HG02970 (cell line): ENCODE measurements around the gene MCEMP1.

Experiments
- ATAC-seq: cut with Tn5 transposase; IDR thresholded peaks from one replicate; pipeline ENCODE4 v1.9.1; 2021; ENCODE audit warnings: mild to moderate bottlenecking, moderate library complexity, moderate number of reproducible peaks; ENCODE audit not compliant: unreplicated experiment, low FRiP score

MCEMP1 gene, protein sequence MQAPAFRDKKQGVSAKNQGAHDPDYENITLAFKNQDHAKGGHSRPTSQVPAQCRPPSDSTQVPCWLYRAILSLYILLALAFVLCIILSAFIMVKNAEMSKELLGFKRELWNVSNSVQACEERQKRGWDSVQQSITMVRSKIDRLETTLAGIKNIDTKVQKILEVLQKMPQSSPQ

DNA sequence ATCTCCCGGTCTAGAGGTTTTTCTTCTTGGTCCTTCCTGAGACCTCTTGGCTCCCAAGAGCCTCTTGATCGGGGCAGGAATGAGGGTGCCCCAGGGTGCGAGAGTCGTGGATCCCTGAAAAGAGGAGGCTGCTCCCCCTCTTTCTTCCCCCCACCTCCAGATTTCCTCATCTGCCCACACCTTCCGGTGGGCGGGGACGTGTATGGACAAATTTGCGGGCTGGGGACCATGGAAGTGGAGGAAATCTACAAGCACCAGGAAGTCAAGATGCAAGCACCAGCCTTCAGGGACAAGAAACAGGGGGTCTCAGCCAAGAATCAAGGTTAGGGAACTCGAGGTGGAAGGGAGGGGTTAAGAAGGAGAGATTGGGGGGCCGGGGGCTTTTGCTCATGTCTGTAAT lies at the start of gene MCEMP1:
TSS of gene MCEMP1 (plus strand) at position 237 of the 400 bp plus-strand sequence. CDS start at position 268, 31 bp downstream.
- ATAC-seq, result no peak

DNA sequence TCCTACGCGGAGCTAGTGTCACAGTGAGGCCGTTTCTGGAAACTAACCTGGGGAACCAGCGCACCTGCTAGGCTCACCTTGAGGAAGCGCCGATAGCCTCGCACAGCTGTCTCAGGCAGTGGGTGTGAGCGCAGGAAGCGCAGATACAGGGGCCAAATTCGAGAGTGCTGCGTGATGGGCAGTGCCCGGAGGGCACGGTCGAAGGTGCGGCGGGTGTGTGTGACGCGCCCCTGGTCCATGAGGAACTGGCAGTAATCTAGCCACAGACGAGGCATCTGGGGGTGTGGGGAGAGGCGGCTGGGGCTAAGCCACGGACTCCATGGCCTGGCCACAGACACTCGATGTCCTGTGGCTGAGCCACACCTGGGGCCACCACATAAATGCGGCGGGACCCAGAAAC lies 49.7 kb upstream of the MCEMP1 start:
- no peak for ATAC-seq

DNA sequence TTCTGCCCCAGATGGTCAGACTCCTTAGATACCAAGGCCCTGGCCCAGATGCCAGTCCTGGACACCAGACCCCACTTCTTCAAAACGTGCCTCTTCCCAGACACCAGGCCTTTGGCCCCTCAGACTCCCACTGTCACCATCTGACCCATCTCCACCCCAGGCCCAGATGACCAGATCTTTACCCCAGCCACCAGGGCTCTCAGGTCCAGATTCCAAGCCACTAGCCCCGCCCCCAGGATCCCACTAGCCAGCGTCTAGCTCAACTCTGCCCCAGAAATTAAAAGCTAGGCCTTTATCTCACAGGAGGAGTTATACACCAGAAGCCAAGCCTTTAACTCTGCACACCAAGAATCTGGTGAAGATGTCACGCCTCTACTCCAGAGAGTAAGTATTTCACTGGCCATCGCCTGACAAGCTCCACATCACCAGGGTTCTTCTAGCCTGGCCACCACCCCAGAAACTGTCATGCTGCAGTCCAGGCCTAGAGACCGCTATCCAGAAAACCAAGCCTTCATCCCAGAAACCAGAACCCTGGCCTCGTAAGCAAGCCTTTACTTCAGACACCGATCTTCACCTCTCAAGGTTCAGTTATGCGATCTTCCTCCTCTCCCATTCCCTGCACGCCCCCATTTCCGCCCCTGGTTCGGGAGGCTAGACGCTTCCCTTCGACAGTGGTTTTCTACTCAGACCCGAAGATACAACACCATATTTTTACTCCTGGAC lies 48.1 kb upstream of the MCEMP1 start:
- ATAC-seq, result no peak

DNA sequence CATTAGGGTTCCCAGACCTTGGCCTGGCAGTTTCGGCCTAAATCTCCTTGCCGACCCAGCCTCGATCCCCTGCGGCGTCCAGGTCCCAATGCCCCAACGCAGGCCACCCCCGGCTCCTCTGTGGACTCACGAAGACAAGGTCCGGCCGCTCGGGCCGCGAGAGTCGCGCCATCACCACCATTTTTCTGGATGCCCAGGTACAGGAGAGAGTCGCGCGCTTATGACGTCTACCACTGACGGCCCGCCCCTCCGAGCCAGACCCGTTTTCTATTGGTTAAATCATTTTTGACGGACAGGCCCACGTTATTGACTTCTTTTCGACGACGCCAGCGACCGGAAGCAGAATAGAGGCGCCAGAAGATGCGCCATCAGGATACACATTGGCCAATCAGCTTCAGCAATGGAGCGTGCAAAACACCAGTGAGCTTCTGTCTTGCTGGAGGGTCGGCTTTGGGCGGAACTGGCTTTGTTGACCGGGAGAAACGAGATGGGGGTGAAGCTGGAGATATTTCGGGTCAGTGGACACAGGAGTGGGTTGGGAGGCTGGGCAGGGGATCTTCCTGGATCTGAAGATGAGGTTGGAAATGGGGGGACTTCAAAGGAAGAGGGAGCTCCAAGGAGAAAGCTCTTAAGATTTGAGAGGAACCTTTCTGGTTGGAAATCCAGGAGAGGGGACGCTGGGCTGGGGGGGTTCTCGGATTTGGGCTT lies 47.4 kb upstream of the MCEMP1 start, which contains the start of the genes PET100 and XAB2:
TSS of gene PET100 (plus strand) at position 447 of the 708 bp plus-strand sequence. CDS start at position 488, 41 bp downstream.
TSS of gene XAB2 (minus strand) at position 199 of the 708 bp plus-strand sequence. CDS start at position 181, 18 bp downstream.
- ATAC-seq, result peak; percentile 91

DNA sequence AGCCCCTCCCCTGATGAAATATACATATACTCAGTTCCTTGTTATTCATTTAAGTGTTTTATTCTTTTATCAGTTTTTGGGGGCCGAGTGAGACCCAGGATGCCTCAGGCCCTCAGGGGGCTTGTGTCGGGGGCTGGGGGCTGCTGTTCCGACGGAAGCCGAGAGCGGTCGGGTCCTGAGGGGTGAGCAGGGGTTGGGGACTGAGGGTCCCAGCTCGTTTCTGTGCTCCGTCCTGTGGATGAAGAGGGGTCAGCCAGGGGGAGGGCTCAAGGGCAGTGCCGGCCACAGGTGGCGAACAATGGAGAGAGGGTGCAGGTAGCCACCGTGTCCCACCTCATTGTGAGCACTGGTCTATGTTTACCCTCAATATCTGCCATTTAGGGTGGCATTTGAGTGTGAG lies 45.3 kb upstream of the MCEMP1 start:
- ATAC-seq, result no peak

DNA sequence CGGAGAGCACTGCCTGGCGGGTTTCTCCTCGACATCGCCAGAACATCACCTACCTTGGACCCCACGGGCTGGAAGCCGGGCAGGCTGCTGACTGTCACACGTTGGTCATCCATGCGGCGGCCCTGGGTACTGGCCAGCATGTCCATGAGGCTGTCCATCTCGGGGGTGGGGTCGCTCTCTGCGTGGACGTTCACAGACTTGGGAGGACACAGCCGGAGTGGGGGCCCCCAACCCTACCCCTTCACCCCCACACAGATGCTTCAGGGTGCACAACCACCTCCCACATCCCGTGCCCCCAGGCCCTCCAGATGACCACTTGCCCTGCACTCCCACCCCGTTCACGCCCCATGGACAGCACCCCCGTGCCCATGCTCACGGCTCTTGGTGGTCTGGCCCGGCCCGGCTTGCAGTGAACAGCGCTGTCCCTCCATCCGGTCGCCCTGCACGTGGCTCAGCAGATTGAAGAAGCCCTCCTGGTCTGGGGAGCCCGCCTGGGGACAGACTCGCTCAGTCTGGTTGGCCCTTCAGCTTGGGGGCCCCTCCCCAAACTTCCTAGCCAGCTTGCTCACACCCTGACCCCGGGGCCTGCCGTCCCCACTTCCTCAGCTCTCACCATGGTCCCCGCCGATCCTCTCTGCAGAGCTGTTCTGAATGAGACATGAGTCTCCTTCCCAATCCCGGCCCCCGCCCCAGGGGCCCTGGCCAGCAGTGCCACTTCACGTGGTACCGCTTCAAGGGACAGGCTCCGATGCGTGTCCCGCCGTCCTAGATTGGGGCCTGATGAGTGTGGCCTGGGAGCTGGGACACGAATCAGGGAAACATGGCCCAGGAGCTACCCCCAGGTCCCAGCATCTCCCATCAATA lies 44.3 kb upstream of the MCEMP1 start:
- ATAC-seq, result no peak

DNA sequence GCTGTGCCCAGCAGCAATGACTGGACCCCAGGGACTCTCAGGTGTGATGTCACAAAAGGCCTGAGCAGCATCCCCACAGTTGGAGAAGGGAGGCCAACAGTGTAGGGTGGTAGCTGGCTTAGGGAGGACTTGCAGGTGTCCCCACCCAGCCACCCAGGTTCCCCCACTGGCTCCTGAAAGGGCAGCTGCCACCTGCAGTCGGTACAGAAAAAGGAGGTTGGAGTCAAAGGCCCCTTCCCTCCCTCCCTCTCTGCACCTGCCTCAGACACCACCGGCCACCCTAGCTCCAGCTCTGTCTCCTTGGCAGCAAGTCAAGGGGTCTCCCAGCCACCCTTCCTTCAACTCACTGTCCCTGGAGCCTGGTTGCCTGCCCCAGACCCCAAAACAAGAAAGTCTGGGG lies 43.2 kb upstream of the MCEMP1 start, which contains the start of gene PCP2:
TSS of gene PCP2 (minus strand) at position 22 of the 400 bp plus-strand sequence. CDS start 262 bp downstream, outside the sequence.
- ATAC-seq, result no peak

DNA sequence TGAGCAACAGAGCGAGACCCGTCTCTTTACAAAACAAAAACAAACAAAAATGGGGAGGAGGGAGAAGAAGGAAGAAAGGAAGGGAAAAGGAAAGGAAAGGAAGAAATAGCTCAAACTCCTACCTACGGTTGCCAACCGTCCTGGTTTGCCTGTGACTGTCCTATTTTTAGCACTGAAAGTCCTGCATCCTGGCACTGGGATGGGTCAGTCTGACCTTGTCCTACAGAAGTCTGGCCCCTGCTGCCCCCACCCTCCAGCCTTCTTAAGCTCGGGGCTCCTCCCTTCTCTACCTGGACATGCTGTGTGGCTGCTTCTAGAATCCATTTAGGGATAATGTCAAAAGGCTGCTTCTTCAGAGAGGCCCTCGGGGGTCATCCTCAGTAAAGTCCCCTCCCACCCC lies 41.2 kb upstream of the MCEMP1 start:
- ATAC-seq, result no peak

DNA sequence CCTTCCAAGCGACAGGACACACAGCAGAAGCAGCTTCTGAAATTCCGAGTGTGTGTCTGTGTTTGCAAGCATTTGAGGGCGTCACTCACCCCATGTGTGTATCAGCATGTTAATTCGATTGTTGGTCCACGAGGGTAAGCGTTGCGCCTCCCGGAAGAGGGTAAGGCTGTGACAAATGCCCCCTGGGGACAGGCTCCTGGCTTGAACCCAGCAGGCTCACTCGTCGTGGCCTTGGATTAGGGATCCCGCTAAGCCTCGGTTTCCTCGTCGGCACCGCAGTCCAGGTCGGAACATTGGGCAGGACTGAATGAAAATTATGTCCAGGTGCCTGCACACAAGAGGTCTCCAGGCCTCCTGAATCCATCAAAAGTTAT lies 40.6 kb upstream of the MCEMP1 start:
- no peak for ATAC-seq

DNA sequence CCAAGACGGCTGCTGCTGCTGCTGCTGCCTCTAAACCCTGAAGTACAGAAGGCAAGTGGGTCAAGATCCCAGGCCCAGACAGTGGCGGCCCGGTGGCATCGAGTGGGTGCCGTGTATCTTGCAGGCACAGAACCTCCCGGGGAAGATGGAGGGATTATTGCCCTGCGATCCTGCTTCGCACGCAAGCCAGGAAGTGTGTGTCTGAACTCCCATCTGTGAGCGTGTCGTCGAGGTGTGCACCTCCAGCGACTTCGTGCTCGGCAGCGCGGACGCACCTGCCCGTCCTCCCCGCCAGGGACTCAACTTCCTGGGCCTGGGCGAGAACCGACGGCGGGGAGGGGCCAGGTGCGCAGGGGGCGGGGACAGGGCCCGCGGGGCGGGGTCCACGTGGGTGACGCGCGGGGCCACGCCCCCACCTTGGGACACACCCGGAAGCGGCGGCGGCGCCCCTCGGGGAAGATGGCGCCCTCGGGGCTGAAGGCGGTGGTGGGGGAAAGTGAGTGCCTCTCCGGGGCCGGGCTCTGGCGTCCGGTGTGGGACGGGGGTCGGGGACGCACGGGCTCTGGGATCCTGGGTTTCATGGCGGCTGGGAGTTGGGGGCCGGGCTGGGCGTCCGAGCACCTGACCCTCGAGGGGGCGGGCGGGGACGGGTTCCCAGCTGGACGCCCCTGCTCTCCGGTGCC lies 40.1 kb upstream of the MCEMP1 start, which contains the start of gene STXBP2:
TSS of gene STXBP2 (plus strand) at position 420 of the 683 bp plus-strand sequence. CDS start at position 460, 40 bp downstream.
- peak; percentile 75 for ATAC-seq

DNA sequence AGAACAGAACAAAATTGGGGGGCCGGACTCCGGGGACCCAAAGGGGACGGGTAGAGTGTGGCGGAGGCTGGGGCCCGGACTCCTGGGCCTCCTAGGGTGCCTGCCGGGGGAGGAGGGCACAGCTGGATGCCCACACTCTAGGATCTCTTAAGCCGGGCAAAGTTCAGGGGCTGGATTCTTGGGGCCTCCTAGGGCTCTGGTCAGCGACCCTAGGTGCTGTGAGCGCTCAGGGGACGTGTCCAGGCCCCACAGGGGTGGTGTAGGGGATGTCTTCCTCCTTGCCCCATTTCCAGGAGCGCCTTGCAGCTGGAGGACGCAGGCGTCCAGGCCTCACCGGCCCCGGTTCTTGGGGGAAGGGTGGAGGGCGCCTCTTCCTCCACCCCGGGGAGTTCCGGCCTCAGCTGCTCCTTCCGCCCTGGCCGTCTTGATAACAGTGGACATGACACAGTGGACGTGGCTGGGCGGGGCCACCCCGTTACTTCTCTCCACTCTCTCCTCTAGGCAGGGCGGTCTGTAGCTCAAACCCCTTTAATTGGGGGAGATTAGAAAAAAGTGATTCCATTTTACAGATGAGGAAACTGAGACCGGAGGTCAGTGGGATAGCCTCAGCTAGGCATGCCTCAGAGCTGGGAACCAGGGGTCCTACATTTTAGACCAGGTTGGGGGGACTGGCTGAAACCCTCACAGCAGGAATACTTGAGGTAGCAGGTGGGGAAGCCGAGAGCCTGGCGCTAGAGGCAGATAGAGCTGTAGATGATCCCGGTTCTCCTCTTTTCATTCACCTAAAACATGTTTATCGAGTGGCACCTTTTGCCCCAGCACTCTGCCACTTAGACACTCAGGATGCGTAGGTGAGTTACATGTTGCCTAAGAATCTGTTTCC lies 39.3 kb upstream of the MCEMP1 start:
- no peak for ATAC-seq

DNA sequence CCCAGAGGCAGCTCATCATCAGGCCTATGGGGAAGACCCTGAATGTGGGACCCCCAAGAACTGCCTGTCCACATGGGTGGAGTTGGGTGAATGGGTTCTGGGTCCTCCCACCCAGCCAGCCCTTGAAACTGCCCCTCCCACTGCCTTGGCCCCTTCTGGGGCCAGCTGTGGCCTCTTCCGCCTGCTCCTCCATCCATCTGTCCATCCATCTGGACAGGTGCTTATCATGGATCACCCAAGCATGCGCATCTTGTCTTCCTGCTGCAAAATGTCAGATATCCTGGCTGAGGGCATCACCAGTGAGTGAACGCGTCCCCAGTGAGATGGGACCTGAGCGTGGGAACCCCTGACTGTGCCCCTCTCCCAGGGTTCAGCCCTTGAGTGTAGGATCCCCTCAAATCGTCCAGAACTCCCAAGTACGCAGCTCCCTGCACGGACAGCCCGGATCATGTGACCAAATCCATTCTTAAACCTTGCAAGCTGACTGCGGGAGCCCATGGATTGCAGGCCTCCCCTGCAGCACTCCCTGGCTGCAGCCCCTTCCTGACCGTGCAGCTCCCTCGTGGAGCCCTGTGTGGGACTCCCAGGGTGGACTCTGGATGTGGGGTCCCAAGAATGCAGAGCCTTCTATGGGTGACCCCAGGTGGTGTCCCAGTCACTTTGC lies 38.0 kb upstream of the MCEMP1 start:
- no peak for ATAC-seq

DNA sequence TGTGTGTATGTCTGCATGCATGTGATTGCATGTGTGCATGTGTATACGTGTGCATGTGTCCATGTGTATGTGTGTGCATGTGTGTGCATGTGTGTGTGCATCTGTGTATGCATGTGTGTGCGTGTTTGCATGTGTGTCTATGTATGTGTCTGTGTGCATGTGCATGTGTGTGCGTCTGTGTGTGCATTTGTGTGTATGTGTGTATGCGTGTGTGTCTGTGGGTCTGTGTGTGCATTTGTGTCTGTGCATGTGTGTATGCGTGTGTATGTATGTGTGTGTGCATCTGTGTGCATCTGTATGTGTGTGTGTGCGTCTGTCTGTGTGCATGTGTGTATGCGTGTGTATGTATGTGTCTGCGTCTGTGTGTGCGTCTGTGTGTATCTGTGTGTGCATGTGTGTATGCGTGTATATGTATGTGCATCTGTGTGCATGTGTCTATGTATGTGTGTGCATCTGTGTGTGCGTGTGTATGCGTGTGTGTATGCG lies 37.0 kb upstream of the MCEMP1 start:
- no peak for ATAC-seq

DNA sequence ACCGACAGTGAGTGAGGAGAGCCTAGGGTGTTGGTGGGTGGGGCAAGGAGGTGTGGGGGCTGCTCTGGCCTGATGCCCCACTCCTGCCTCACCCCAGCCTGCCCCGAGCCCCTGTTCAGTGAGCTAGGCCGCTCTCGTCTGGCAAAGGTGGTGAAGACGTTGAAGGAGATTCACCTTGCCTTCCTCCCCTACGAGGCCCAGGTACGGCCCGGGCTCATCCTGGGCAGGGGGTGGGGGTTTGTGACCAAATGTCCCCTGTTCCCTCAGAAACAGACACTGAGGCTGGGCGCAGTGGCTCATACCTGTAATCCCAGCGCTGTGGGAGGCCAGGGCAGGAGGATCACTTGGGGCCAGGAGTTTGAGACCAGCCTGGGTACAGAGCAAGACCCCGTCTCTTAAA lies 36.1 kb upstream of the MCEMP1 start:
- no peak for ATAC-seq

DNA sequence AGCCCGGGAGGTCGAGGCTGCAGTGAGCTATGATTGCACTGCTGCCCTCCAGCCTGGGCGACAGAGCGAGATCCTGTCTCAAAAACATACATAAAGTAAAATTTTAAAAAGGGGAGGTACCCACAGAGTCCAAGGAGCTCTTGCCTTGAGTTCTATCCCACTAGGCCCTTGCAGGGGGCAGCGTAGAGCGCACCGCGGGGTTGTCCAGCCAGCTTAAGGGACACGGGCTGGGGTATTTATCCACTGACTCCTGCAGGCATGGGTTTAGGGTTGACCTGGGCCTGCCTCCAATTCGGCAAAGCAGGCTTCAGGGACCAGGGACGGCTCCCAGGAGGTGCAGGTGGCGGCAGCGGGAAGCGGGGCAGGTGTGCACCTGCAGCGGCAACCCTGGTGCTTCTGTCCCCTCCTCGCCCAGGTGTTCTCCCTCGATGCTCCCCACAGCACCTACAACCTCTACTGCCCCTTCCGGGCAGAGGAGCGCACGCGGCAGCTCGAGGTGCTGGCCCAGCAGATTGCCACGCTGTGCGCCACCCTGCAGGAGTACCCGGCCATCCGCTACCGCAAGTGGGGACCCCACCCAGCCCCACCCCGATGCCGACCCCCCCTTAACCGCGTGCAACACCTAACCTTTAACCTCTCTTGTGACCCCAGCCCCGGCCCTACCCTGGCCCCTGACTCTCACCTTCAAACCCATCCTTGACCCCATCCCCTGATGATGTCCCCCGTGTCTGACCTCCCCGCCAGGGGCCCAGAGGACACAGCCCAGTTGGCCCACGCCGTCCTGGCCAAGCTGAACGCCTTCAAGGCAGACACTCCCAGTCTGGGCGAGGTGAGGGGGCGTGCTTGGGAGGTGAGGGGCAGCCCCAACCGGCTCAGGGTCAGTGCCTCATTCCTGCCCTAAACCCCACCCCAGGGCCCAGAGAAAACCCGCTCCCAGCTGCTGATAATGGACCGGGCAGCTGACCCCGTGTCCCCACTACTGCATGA lies 35.3 kb upstream of the MCEMP1 start:
- no peak for ATAC-seq

DNA sequence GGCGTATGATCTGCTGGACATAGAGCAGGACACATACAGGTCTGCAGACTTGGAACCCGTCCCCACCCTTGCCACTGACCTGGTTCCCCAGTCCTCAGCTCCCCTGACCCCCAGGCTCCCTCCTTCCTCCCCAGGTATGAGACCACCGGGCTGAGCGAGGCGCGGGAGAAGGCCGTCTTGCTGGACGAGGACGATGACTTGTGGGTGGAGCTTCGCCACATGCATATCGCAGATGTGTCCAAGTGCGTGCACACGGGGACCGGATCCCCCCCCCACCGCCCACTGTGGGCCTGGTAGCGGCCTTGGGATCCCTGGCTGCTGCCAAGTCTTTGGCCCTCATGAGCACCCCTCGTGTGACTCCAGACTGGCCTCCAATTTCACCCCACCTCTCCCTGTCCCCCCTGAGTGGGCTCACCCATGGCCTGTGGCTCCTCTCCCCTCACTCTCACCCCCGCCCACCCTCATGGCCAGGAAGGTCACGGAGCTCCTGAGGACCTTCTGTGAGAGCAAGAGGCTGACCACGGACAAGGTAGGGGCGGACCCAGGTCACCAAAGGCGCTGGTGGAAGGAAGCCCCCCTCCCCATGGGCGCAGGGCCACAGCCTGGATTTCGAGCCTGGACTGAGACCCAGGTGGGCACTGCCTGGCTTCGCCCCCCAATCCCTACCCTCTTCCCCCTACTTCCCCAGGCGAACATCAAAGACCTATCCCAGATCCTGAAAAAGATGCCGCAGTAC lies 34.4 kb upstream of the MCEMP1 start:
- ATAC-seq, result no peak
